HCT116 (cell line): Measurements from ENCODE around the gene ZNF439. TPM values are rescaled to one million over a fixed set of nuclear protein-coding genes. Genes with fewer than 3 reads are reported as not detected.
A peak's percentile ranks its signal among the peaks of the same experiment; 100 is the strongest.
"Not testable (repeated sequence)": the region's sequence is repeated elsewhere in the genome, so short reads cannot be mapped to it uniquely, and the experiment has no call there.

Source experiments
- ATAC-seq: fragments of 200-7000 bp; cut with Tn5 transposase; 2 replicates; pipeline ENCODE4 v1.9.1; 2020; ENCODE audit warnings: mild to moderate bottlenecking, moderate library complexity
- BruUV-seq: library from RNA; stranded (reverse); fragments of 400-500 nt; replicated peaks from 2 replicates; lab custom pipeline; 2021; lab: Mats Ljungman, UMichigan
- CTCF ChIA-PET: fragments of 300-600 bp; sonication (Branson Sonifier 250); formaldehyde crosslinking; loops from one replicate; lab custom pipeline; 2021; ENCODE audit warnings: antibody characterized with exemption; lab: Charles Lee
- POLR2A ChIA-PET: fragments of 300-600, 350-600 bp; sonication (Branson Sonifier 250); formaldehyde crosslinking; loops from one replicate; lab custom pipeline; 2021; ENCODE audit warnings: antibody characterized with exemption; lab: Charles Lee
- RAD21 ChIA-PET, 2 experiments: fragments of 300-600 bp; sonication (Branson Sonifier 250); formaldehyde crosslinking; loops; one replicate each; lab custom pipeline; 2023; ENCODE audit warnings: low total read pairs in 2 of 2; ENCODE audit not compliant: uncharacterized antibody in 2 of 2, unreplicated experiment in 2 of 2, low non-redundant PET in 1 of 2; lab: Charles Lee
- DNase-seq: peaks from one replicate; pipeline ENCODE4 v3.0.0-alpha.2; 2010; ENCODE audit warnings: low read depth, low spot score
- H2AFZ ChIP-seq: fragments of 200-600 bp; shearing (Covaris generic), sonication (generic); 2 replicates; pipeline ENCODE4 v1.6.1; 2017; ENCODE audit warnings: low read depth, mixed run types, mixed read lengths, antibody characterized with exemption, low read length; ENCODE audit not compliant: poor library complexity, severe bottlenecking
- H3K27ac ChIP-seq: 2 replicates; pipeline ENCODE4 v1.5.1; 2012; ENCODE audit warnings: low read depth, low read length
- H3K27me3 ChIP-seq: fragments of 200-600 bp; sonication (generic); 2 replicates; pipeline ENCODE4 v1.6.1; 2016; ENCODE audit warnings: mixed run types, low read length, mixed read lengths; ENCODE audit not compliant: insufficient read depth
- H3K36me3 ChIP-seq, 2 experiments: fragments of 200-500 bp in 1 of 2; fragments of 200-600 bp in 1 of 2; sonication (Bioruptor generic) in 1 of 2; sonication (generic) in 1 of 2; 2 replicates each; pipeline versions ENCODE4 v1.5.1 to v1.6.1; 2014 to 2016; ENCODE audit warnings: low read length in 2 of 2, inconsistent platforms in 1 of 2, mixed read lengths in 1 of 2, mixed run types in 1 of 2; ENCODE audit not compliant: insufficient read depth in 2 of 2, control insufficient read depth in 1 of 2
- H3K4me1 ChIP-seq, 2 experiments: fragments of 200-600 bp in 1 of 2; sonication (generic) in 1 of 2; 2 replicates each; pipeline versions ENCODE4 v1.5.1 to v1.6.1; 2012 to 2017; ENCODE audit warnings: low read length in 2 of 2, inconsistent platforms in 1 of 2, mild to moderate bottlenecking in 1 of 2, mixed read lengths in 1 of 2, mixed run types in 1 of 2, moderate library complexity in 1 of 2; ENCODE audit not compliant: insufficient read depth in 2 of 2, control insufficient read depth in 1 of 2
- H3K4me2 ChIP-seq: fragments of 200-600 bp; sonication (generic); 2 replicates; pipeline ENCODE4 v1.6.1; 2017; ENCODE audit warnings: mixed run types, low read length, mixed read lengths
- H3K4me3 ChIP-seq, 2 experiments: fragments of 200-600 bp in 1 of 2; sonication (generic) in 1 of 2; replicated peaks in 1 of 2; 2 replicates each; pipeline ENCODE4 v1.5.1; 2011 to 2016; ENCODE audit warnings: low read length in 2 of 2, control low read depth in 1 of 2, low read depth in 1 of 2, mild to moderate bottlenecking in 1 of 2, mixed read lengths in 1 of 2, mixed run types in 1 of 2
- H3K79me2 ChIP-seq: fragments of 200-600 bp; sonication (generic); 2 replicates; pipeline ENCODE4 v1.6.1; 2017; ENCODE audit warnings: mild to moderate bottlenecking, mixed run types, low read length, moderate library complexity, mixed read lengths; ENCODE audit not compliant: insufficient read depth
- H3K9ac ChIP-seq: fragments of 200-600 bp; sonication (generic); 2 replicates; pipeline ENCODE4 v1.6.1; 2016; ENCODE audit warnings: low read length, mixed read lengths
- H3K9me2 ChIP-seq: fragments of 200-600 bp; sonication (generic), shearing (Covaris generic); 2 replicates; pipeline ENCODE4 v1.6.1; 2017; ENCODE audit warnings: mixed run types, mild to moderate bottlenecking, moderate library complexity; ENCODE audit not compliant: insufficient read depth
- H3K9me3 ChIP-seq, 2 experiments: fragments of 200-500 bp in 1 of 2; fragments of 200-600 bp in 1 of 2; sonication (Bioruptor generic) in 1 of 2; sonication (generic) in 1 of 2; 2 replicates each; pipeline ENCODE4 v1.6.1; 2014 to 2017; ENCODE audit warnings: low read length in 2 of 2, mixed read lengths in 2 of 2, inconsistent platforms in 1 of 2, low read depth in 1 of 2, mild to moderate bottlenecking in 1 of 2, mixed run types in 1 of 2, moderate library complexity in 1 of 2; ENCODE audit not compliant: control insufficient read depth in 1 of 2, insufficient read depth in 1 of 2
- H4K20me1 ChIP-seq: fragments of 200-600 bp; sonication (generic), shearing (Covaris generic); 2 replicates; pipeline ENCODE4 v1.6.1; 2017; ENCODE audit warnings: mixed run types, mild to moderate bottlenecking, moderate library complexity; ENCODE audit not compliant: insufficient read depth
- ELF1 ChIP-seq: IDR thresholded peaks from 2 replicates; pipeline ENCODE4 v1.6.1; 2012; ENCODE audit warnings: low read depth, borderline replicate concordance
- EZH2phosphoT487 ChIP-seq: fragments of 200-600 bp; IDR thresholded peaks from 2 replicates; pipeline ENCODE4 v1.6.1; 2018; ENCODE audit warnings: antibody characterized with exemption, borderline replicate concordance
- RAD21 ChIP-seq: IDR thresholded peaks from 2 replicates; pipeline ENCODE4 v1.6.1; 2012; ENCODE audit warnings: low read depth, mild to moderate bottlenecking
- SIN3A ChIP-seq: IDR thresholded peaks from 2 replicates; pipeline ENCODE4 v1.6.1; 2012; ENCODE audit warnings: low read depth
- SP1 ChIP-seq: IDR thresholded peaks from 2 replicates; pipeline ENCODE4 v1.6.1; 2012; ENCODE audit warnings: low read depth
- ZNF274 ChIP-seq: fragments of 200-500 bp; sonication (Bioruptor generic); IDR thresholded peaks from 2 replicates; pipeline ENCODE4 v1.6.1; 2014; ENCODE audit warnings: mild to moderate bottlenecking, low read depth, low read length, inconsistent platforms
- intact Hi-C: fragments of 100-400 bp; cut with micrococcal nuclease; formaldehyde crosslinking; loops from 2 replicates; pipeline ENCODE4 v1.10.0; 2022
- total RNA-seq: library from RNA; stranded (reverse); gene quantifications from one replicate; pipeline ENCODE4 v1.2.1, GENCODE V29; 2021; ENCODE audit not compliant: unreplicated experiment
- TF ChIP-seq, protein P1 (sequence below): IDR thresholded peaks from 2 replicates; pipeline ENCODE4 v1.6.1; 2012; ENCODE audit warnings: low read depth

ZNF439 gene
- total RNA-seq, 1 experiment from 2014 or later, result not detected

DNA sequence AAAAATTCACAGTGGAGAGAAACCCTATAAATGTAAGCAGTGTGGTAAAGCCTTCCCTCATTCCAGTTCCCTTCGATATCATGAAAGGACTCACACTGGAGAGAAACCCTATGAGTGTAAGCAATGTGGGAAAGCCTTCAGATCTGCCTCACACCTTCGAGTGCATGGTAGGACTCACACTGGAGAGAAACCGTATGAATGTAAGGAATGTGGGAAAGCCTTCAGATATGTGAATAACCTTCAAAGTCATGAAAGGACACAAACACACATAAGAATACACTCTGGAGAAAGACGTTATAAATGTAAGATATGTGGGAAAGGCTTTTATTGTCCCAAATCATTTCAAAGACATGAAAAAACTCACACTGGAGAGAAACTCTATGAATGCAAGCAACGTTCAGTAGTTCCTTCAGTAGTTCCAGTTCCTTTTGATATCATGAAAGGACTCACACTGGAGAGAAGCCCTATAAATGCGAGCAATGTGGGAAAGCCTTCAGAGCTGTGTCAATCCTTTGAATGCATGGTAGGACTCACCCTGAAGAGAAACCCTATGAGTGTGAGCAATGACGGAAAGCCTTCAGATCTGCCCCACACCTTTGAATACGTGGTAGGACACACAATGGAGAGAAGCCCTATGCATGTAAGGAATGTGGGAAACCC, 16.1 kb upstream of the ZNF439 start:
- no peak for TF ChIP-seq RAD21
- no peak for TF ChIP-seq ELF1
- TF ChIP-seq, protein P1, sequence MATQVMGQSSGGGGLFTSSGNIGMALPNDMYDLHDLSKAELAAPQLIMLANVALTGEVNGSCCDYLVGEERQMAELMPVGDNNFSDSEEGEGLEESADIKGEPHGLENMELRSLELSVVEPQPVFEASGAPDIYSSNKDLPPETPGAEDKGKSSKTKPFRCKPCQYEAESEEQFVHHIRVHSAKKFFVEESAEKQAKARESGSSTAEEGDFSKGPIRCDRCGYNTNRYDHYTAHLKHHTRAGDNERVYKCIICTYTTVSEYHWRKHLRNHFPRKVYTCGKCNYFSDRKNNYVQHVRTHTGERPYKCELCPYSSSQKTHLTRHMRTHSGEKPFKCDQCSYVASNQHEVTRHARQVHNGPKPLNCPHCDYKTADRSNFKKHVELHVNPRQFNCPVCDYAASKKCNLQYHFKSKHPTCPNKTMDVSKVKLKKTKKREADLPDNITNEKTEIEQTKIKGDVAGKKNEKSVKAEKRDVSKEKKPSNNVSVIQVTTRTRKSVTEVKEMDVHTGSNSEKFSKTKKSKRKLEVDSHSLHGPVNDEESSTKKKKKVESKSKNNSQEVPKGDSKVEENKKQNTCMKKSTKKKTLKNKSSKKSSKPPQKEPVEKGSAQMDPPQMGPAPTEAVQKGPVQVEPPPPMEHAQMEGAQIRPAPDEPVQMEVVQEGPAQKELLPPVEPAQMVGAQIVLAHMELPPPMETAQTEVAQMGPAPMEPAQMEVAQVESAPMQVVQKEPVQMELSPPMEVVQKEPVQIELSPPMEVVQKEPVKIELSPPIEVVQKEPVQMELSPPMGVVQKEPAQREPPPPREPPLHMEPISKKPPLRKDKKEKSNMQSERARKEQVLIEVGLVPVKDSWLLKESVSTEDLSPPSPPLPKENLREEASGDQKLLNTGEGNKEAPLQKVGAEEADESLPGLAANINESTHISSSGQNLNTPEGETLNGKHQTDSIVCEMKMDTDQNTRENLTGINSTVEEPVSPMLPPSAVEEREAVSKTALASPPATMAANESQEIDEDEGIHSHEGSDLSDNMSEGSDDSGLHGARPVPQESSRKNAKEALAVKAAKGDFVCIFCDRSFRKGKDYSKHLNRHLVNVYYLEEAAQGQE, result no peak
- no peak for TF ChIP-seq SP1
- no peak for TF ChIP-seq EZH2phosphoT487
- RAD21 ChIA-PET, result no interaction called here
- Histone ChIP-seq H4K20me1 (no peaks in the 10 kb centered on the region), H3K4me1 (no peaks in the 10 kb centered on the region), H3K27ac (no peak overlapping the region), H3K79me2 (no peaks in the 10 kb centered on the region), H3K9me3 (peaks cover 16 to 50% of the 10 kb centered on the region in 2 experiments; a peak in 3 of 4 replicates), H3K9me2 (no peaks in the 10 kb centered on the region), H3K27me3 (no peaks in the 10 kb centered on the region), H3K4me3 (no peak overlapping the region), H3K9ac (no peak overlapping the region), H2AFZ (no peak overlapping the region), H3K36me3 (peaks cover 2 to 21% of the 10 kb centered on the region in 2 experiments; a peak in 3 of 4 replicates), H3K4me2 (no peak overlapping the region)
- intact Hi-C loops, result no loop called here
- no peak for ATAC-seq
- CTCF ChIA-PET, result no interaction called here
- POLR2A ChIA-PET, result no interaction called here
- DNase-seq, result no peak
- BruUV-seq, result no TSS peak

DNA sequence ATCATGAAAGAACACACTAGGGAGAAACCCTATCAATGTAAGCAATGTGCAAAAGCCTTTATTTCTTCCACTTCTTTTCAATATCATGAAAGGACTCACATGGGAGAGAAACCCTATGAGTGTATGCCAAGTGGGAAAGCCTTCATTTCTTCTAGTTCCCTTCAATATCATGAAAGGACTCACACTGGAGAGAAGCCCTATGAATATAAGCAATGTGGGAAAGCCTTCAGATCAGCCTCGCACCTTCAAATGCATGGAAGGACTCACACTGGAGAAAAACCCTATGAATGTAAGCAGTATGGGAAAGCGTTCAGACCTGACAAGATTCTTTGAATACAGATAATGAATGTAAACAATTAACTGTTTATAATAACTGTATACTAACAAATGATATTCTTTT, 15.0 kb upstream of the ZNF439 start:
- no peak for ATAC-seq
- H2AFZ ChIP-seq, result no peak overlapping the region
- TF ChIP-seq SIN3A (no peak), ZNF274 (peak; percentile 39; the same call in 1 of the 2 replicates)
- TF ChIP-seq, all 23 proteins: peak for 1
- ChIA-PET CTCF (no interaction called here), POLR2A (no interaction called here), RAD21 (no interaction called here)
- no peaks in the 10 kb centered on the region for H4K20me1 ChIP-seq
- no peak overlapping the region for H3K4me2 ChIP-seq
- peaks cover 2 to 21% of the 10 kb centered on the region in 2 experiments; a peak in 3 of 4 replicates for H3K36me3 ChIP-seq
- intact Hi-C loops, result no loop called here
- no TSS peak for BruUV-seq
- no peak overlapping the region for H3K27ac ChIP-seq
- H3K9me3 ChIP-seq, result peaks cover 16 to 40% of the 10 kb centered on the region in 2 experiments; a peak in 3 of 4 replicates
- no peaks in the 10 kb centered on the region for H3K79me2 ChIP-seq
- no peaks in the 10 kb centered on the region for H3K9me2 ChIP-seq
- no peaks in the 10 kb centered on the region for H3K4me1 ChIP-seq
- H3K4me3 ChIP-seq, result no peak overlapping the region
- no peak overlapping the region for H3K9ac ChIP-seq
- no peaks in the 10 kb centered on the region for H3K27me3 ChIP-seq
- DNase-seq, result no peak

DNA sequence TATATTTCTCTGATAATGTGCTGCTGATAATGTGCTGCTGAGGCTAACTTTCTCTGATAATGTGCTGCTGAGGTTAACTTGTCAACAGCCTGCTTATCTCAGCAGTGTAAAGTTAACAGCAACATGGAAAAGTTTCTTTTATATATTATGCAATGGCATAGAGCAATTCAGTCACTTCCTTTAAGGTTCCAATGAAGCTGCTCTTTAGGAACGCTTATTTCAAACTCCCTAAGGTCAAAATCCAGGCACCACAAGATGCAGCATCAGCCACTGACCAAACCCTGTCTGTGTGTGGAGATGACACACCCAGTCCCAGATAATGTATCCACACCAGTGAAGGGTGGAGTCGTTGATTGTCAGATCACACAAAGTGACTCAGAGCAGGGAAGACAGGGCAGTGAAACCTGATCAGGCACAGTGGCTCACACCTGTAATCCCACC, 12.9 kb upstream of the ZNF439 start:
- BruUV-seq, H4K20me1 ChIP-seq, POLR2A ChIA-PET, H3K9me2 ChIP-seq, RAD21 ChIA-PET, H3K27ac ChIP-seq, H3K79me2 ChIP-seq, CTCF ChIA-PET, DNase-seq, H3K4me2 ChIP-seq, H3K9ac ChIP-seq, H3K4me3 ChIP-seq, ATAC-seq, H3K4me1 ChIP-seq, H2AFZ ChIP-seq, H3K27me3 ChIP-seq, intact Hi-C loops: not testable (repeated sequence)
- peaks cover 16 to 30% of the 10 kb centered on the region in 2 experiments; a peak in 3 of 4 replicates for H3K9me3 ChIP-seq
- peaks cover 2 to 14% of the 10 kb centered on the region in 2 experiments; a peak in 3 of 4 replicates for H3K36me3 ChIP-seq
